Natural killer cell (primary cell): Measurements from ENCODE around the gene NRCAM. TPM values are rescaled to one million over a fixed set of nuclear protein-coding genes. Genes with fewer than 3 reads are reported as not detected.

Source experiments
- ATAC-seq, 3 donors: fragments of 150-1000 bp in 2 of 3; fragments of 200-7000 bp in 1 of 3; cut with Tn5 transposase; 1 replicate in 1 of 3; 2 replicates in 2 of 3; pipeline ENCODE4 v1.10.0; 2021; ENCODE audit warnings: mild to moderate bottlenecking in 2 of 3, moderate library complexity in 2 of 3
- DNase-seq, 2 donors: peaks; one replicate each; pipeline versions ENCODE4 v3.0.0 to v3.0.0-alpha.2; 2013 to 2021; ENCODE audit warnings: mixed read lengths in 1 of 2
- H3K27ac ChIP-seq: one replicate; pipeline ENCODE4 v1.5.1; 2013; ENCODE audit warnings: mild to moderate bottlenecking, low read length
- H3K27me3 ChIP-seq: one replicate; pipeline ENCODE4 v1.6.1; 2013; ENCODE audit warnings: low read length; ENCODE audit not compliant: control insufficient read depth, insufficient read depth
- H3K36me3 ChIP-seq: one replicate; pipeline ENCODE4 v1.6.1; 2013; ENCODE audit warnings: low read length; ENCODE audit not compliant: control insufficient read depth, insufficient read depth
- H3K4me1 ChIP-seq: one replicate; pipeline ENCODE4 v1.6.1; 2013; ENCODE audit warnings: low read length; ENCODE audit not compliant: control insufficient read depth, insufficient read depth
- H3K4me3 ChIP-seq: one replicate; pipeline ENCODE4 v1.5.1; 2013; ENCODE audit warnings: low read length
- H3K9me3 ChIP-seq: one replicate; pipeline ENCODE4 v1.6.1; 2013; ENCODE audit warnings: low read length; ENCODE audit not compliant: control insufficient read depth, insufficient read depth
- H3K27ac Mint-ChIP-seq, 2 donors: one replicate each; pipeline ENCODE4 v1.8.0; 2022; ENCODE audit warnings: mild to moderate bottlenecking in 2 of 2, mixed read lengths in 2 of 2, moderate library complexity in 1 of 2
- H3K27me3 Mint-ChIP-seq, 2 donors: one replicate each; pipeline ENCODE4 v1.8.0; 2022; ENCODE audit warnings: low read depth in 2 of 2, mixed read lengths in 2 of 2
- H3K36me3 Mint-ChIP-seq: one replicate; pipeline ENCODE4 v1.8.0; 2022; ENCODE audit warnings: mixed read lengths
- H3K4me1 Mint-ChIP-seq, 2 donors: one replicate each; pipeline ENCODE4 v1.8.0; 2022; ENCODE audit warnings: mixed read lengths in 2 of 2
- H3K4me3 Mint-ChIP-seq: one replicate; pipeline ENCODE4 v1.8.0; 2022; ENCODE audit warnings: mild to moderate bottlenecking, moderate library complexity, mixed read lengths
- H3K9me3 Mint-ChIP-seq, 2 donors: one replicate each; pipeline ENCODE4 v1.8.0; 2022; ENCODE audit warnings: mixed read lengths in 2 of 2
- CTCF ChIP-seq: fragments of 200-600 bp; IDR thresholded peaks from one replicate; pipeline ENCODE4 v1.8.0; 2022; ENCODE audit warnings: antibody characterized with exemption
- WGBS: methylation state at CpG from one replicate; pipeline ENCODE4 v1.1.7; 2013; ENCODE audit warnings: missing lambda C conversion rate; ENCODE audit not compliant: insufficient coverage; 5-methylcytosine and 5-hydroxymethylcytosine counted together
- intact Hi-C: fragments of 100-400 bp; cut with micrococcal nuclease; formaldehyde crosslinking; loops from one replicate; pipeline ENCODE4 v1.14.2; 2022
- total RNA-seq, 4 donors: library from RNA; stranded (reverse); fragments of 120-200 nt in 1 of 4; gene quantifications; one replicate each; pipeline versions ENCODE4 v1.2.3 to v1.2.4, GENCODE V29; 2013 to 2022

Gene NRCAM
- total RNA-seq, 3 donors from 2014 or later (not counting 1 experiment from before 2014, with no cell fraction given), result 0.27 to 0.95 (median 0.52) TPM

DNA sequence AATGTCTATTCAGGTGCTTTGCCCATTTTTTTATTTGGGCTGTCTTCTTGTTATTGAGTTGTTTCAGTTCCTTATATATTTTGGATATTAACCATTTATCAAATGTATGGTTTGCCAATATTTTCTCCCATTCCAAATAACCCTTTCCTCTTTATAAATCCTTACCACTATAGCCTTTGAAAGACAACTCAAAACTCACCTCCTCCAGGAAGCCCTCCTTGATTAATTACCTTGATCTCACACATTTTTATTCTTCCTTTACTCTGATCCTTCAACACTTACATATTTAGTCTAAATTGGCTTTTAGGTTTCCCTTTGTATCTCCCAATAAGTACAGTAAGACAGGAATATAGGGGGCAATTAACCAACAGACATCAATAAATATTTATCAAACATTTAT is 42.9 kb downstream of the NRCAM start:
- no peaks in the 10 kb centered on the region for H3K4me1 ChIP-seq
- Mint-ChIP-seq H3K9me3 (peaks cover 0 to 5% of the 10 kb centered on the region in 2 donors), H3K27ac (no peak overlapping the region), H3K27me3 (peaks cover 13 to 22% of the 10 kb centered on the region in 2 donors), H3K36me3 (no peaks in the 10 kb centered on the region), H3K4me1 (no peaks in the 10 kb centered on the region), H3K4me3 (no peak overlapping the region)
- no peaks in the 10 kb centered on the region for H3K9me3 ChIP-seq
- H3K36me3 ChIP-seq, result no peaks in the 10 kb centered on the region
- H3K4me3 ChIP-seq, result no peak overlapping the region
- ATAC-seq, result no peak
- no peak for TF ChIP-seq CTCF
- DNase-seq, result no peak
- H3K27ac ChIP-seq, result no peak overlapping the region
- intact Hi-C loops, result no loop called here
- H3K27me3 ChIP-seq, result no peaks in the 10 kb centered on the region

DNA sequence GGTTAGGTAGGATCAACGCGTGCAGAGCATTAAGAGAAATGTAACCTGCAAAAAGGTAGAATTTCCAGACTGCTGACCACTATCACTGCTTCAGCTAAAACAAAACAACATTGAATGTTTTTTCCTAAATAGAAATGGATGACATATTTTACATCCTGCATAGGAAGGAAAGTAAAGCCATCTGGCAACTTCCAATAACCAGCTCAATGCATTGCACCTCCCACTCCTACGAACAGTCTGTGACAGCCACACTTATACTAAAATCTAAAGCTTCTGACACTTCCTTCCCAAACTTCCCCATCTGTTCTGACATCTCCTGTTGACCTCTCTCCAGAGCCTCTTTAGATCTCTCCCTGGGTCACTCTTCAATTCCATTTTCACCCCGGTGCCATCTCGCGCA is 47.1 kb downstream of the NRCAM start:
- no peaks in the 10 kb centered on the region for H3K36me3 Mint-ChIP-seq
- Histone ChIP-seq H3K4me1 (no peaks in the 10 kb centered on the region), H3K36me3 (no peaks in the 10 kb centered on the region), H3K27ac (no peak overlapping the region), H3K27me3 (no peaks in the 10 kb centered on the region), H3K9me3 (no peaks in the 10 kb centered on the region), H3K4me3 (no peak overlapping the region)
- DNase-seq, result no peak
- H3K27me3 Mint-ChIP-seq, result peaks cover 1 to 2% of the 10 kb centered on the region in 2 donors
- 91% methylated on average over 6 of the region's 6 CpGs for WGBS
- no peak for ATAC-seq
- no peak overlapping the region for H3K4me3 Mint-ChIP-seq
- H3K9me3 Mint-ChIP-seq, result no peaks in the 10 kb centered on the region
- TF ChIP-seq CTCF, result no peak
- H3K27ac Mint-ChIP-seq, result no peak overlapping the region
- H3K4me1 Mint-ChIP-seq, result no peaks in the 10 kb centered on the region
- intact Hi-C loops, result no loop called here

DNA sequence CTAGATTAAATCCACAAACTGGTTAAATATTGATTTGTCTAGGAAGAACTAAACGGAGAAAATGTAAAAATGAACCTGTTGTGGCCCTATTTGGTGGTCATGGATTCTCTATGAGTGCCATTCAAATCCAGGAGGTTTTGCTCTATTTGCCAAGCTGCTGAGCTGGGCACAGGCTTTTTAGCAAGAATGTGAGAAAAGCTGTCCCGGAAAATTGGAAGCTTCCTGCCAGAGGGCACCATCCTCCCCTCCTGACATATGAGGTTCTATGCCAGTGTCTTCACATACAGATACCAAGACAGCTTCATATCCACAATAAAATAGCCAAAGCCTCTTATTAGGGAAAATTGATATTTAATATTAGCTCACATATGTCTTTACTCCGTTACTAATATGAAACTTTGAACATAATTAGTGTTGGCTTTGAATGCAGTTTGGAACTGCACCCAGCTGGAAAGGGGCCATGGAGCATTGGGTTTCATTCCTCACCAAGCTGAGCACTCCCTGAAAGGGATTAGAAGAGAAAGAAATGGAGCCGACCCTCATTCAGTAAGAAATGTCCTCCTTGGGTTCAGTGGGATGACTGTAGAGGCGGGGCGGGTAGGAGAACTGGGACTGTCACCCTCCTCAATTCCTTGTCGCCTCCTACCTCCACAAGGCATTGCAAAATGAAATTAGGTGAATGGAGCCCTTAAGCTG is 47.8 kb downstream of the NRCAM start:
- no peak for ATAC-seq
- no peaks in the 10 kb centered on the region for H3K27me3 Mint-ChIP-seq
- H3K27ac ChIP-seq, result no peak overlapping the region

More for the DNA sequence above, 47.8 kb downstream of the NRCAM start:
- Mint-ChIP-seq H3K36me3 (no peaks in the 10 kb centered on the region), H3K4me1 (no peaks in the 10 kb centered on the region), H3K9me3 (no peaks in the 10 kb centered on the region), H3K27ac (no peak overlapping the region), H3K4me3 (no peak overlapping the region)
- DNase-seq, result no peak
- Histone ChIP-seq H3K27me3 (no peaks in the 10 kb centered on the region), H3K4me3 (no peak overlapping the region), H3K36me3 (no peaks in the 10 kb centered on the region), H3K9me3 (no peaks in the 10 kb centered on the region), H3K4me1 (no peaks in the 10 kb centered on the region)
- WGBS, result 91% methylated on average over 6 of the region's 7 CpGs
- TF ChIP-seq CTCF, result no peak
- intact Hi-C loops, result no loop called here
